Pancreas (tissue), 10 donors: ENCODE measurements around the gene OGFOD3. TPM values are rescaled to one million over a fixed set of nuclear protein-coding genes. Genes with fewer than 3 reads are reported as not detected.
A peak's percentile ranks its signal among the peaks of the same experiment; 100 is the strongest.

Experiments
- ATAC-seq, 4 donors: fragments of 200-7000 bp; cut with Tn5 transposase; one replicate each; pipeline versions ENCODE4 v1.8.0 to v1.9.1; 2020; ENCODE audit warnings: mild to moderate bottlenecking in 4 of 4, moderate library complexity in 4 of 4
- DNase-seq, 6 donors: peaks; one replicate each; pipeline ENCODE4 v3.0.0-alpha.2; 2020
- FAIRE-seq: peaks from 2 replicates; lab custom pipeline; 2012; peaks lifted over from hg19 to GRCh38; lab: Jason Lieb, UNC
- H3K27ac ChIP-seq, 4 donors: fragments of 200-600 bp; sonication (generic); 1 replicate in 3 of 4; 2 replicates in 1 of 4; pipeline versions ENCODE4 v1.5.0 to v1.8.0; 2020
- H3K27me3 ChIP-seq, 4 donors: fragments of 200-600 bp; one replicate each; pipeline ENCODE4 v1.8.0; 2021
- H3K36me3 ChIP-seq, 3 donors: fragments of 200-600 bp; sonication (generic) in 1 of 3; one replicate each; pipeline versions ENCODE4 v1.5.0 to v1.8.0; 2020 to 2021
- H3K4me1 ChIP-seq, 3 donors: fragments of 200-600 bp; one replicate each; pipeline ENCODE4 v1.8.0; 2021
- H3K4me3 ChIP-seq, 4 donors: fragments of 200-600 bp; sonication (generic) in 2 of 4; one replicate each; pipeline versions ENCODE4 v1.5.0 to v1.8.0; 2020 to 2021
- H3K9me3 ChIP-seq, 4 donors: fragments of 200-600 bp; one replicate each; pipeline ENCODE4 v1.8.0; 2021
- WGBS, 2 donors: extraction: QIAGEN DNeasy Blood & Tissue Kit; methylation state at CpG; one replicate each; pipeline ENCODE4 v1.1.7; 2013; 5-methylcytosine and 5-hydroxymethylcytosine counted together
- intact Hi-C, 3 donors: fragments of 100-400 bp; cut with DNase I; formaldehyde crosslinking; loops; one replicate each; pipeline versions ENCODE4 v1.11.1 to v1.14.2; 2022
- polyA plus RNA-seq, 2 donors: library from polyadenylated mRNA; stranded (reverse); fragments of 200-250 nt; gene quantifications; one replicate each; pipeline ENCODE4 v1.2.3, GENCODE V29; 2013
- total RNA-seq, 6 donors: library from RNA; stranded (reverse); fragmentation: NEBNext Ultra II Directional in 4 of 6; extraction: Animal tissue kit (Norgen Biotek cat#: 25700) in 4 of 6; gene quantifications; one replicate each; pipeline versions ENCODE4 v1.2.1 to v1.2.4, GENCODE V29; 2021 to 2023
- TF ChIP-seq, protein P1 (sequence below), 4 donors: fragments of 200-600 bp; sonication (generic) in 3 of 4; IDR thresholded peaks; one replicate each; pipeline versions ENCODE4 v1.5.0 to v1.8.0; 2021; ENCODE audit warnings: antibody characterized with exemption in 4 of 4
- donor health status: healthy with polysubstance abuse.
- donor health status: DM: no; HTN: no; CAD: no; lungs with moderate emphysema.
- donor health status: DM: no; HTN: no; CAD: no.
- donor health status: control.
- donor health status: control.
- donor health status: Bipolar disorder and iron deficiency.
- donor health status: DM: yes; HTN: yes; CAD: no.
- donor health status: DM: no; HTN: no; CAD: no.
- donor health status: DM: no; HTN: no; CAD: no.
- donor health status: DM: yes; HTN: yes; CAD: no.

OGFOD3 gene
- total and polyA plus RNA-seq, 8 donors, result 17.8 to 28.0 (median 19.9) TPM

DNA sequence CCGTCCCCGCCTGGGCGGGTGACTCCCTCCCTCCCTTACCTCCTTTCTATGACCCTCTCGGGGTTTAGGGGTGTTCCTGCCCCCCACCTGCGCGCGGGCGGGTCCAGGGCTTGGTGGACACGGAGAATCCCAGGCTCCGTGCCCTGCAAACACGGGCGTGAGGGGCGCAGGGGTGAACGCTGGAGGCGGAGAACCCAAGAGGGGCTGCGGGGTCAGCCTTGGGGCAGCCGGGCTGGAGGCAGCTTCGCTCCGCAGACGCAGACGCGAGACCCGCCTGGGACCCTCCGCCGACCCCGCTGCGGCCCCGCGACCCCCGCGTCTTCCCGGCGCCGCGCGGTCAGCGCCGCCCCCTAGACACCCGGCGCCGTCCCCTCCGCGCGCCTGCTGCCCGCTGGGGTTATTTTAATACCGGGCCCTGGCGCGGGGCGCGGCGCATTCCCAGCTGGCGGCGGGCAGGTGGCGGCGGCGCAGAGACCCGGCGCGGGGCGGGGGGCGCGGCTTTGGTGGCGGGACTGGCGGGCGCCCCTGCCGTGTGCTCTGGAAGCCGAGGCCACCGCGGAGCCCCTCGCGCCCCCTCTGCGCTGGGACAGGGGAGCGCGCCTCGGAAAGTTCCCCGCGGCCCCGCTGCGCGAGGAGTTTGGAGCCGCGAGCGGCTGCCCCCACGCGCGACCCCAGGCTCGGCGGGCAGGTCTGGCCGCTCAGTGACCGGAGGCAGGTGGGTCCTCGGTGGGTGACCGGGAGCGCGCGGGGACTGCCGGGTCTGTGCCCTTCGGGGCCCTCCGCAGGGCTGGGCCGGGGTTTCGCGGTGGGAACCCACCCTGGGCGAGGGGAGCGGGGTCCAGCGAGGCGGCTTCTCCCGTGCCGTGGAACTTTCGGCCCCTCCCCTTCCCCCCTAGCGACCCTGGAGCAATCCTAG is 46.8 kb downstream of the OGFOD3 start, which contains the start of gene UTS2R:
UTS2R (plus strand) TSS at position 433 of the 916 bp plus-strand sequence. CDS start 2,560 bp downstream, outside the sequence.
- Histone ChIP-seq H3K36me3 (no peaks in the 10 kb centered on the region), H3K4me1 (peaks cover 0 to 10% (median 7%) of the 10 kb centered on the region in 3 donors), H3K9me3 (no peaks in the 10 kb centered on the region), H3K27ac (no peak within 1 kb of the TSS), H3K27me3 (peaks cover 0 to 7% (median 0%) of the 10 kb centered on the region in 4 donors), H3K4me3 (peak within 1 kb of the TSS in 3 of 4 donors; percentile 14 to 47 (median 36))
- WGBS, 2 donors, result 4 to 6% methylated on average over 55 to 109 of the region's 109 CpGs
- intact Hi-C loops, result no loop called here
- TF ChIP-seq, protein P1, sequence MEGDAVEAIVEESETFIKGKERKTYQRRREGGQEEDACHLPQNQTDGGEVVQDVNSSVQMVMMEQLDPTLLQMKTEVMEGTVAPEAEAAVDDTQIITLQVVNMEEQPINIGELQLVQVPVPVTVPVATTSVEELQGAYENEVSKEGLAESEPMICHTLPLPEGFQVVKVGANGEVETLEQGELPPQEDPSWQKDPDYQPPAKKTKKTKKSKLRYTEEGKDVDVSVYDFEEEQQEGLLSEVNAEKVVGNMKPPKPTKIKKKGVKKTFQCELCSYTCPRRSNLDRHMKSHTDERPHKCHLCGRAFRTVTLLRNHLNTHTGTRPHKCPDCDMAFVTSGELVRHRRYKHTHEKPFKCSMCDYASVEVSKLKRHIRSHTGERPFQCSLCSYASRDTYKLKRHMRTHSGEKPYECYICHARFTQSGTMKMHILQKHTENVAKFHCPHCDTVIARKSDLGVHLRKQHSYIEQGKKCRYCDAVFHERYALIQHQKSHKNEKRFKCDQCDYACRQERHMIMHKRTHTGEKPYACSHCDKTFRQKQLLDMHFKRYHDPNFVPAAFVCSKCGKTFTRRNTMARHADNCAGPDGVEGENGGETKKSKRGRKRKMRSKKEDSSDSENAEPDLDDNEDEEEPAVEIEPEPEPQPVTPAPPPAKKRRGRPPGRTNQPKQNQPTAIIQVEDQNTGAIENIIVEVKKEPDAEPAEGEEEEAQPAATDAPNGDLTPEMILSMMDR (IDR thresholded peaks at IDR 0.05), result no peak
- DNase-seq (peak in 3 of 6 donors; percentile 40 to 76 (median 66)), ATAC-seq (peak in 3 of 4 donors; percentile 37 to 55 (median 50)), FAIRE-seq (no peak)

DNA sequence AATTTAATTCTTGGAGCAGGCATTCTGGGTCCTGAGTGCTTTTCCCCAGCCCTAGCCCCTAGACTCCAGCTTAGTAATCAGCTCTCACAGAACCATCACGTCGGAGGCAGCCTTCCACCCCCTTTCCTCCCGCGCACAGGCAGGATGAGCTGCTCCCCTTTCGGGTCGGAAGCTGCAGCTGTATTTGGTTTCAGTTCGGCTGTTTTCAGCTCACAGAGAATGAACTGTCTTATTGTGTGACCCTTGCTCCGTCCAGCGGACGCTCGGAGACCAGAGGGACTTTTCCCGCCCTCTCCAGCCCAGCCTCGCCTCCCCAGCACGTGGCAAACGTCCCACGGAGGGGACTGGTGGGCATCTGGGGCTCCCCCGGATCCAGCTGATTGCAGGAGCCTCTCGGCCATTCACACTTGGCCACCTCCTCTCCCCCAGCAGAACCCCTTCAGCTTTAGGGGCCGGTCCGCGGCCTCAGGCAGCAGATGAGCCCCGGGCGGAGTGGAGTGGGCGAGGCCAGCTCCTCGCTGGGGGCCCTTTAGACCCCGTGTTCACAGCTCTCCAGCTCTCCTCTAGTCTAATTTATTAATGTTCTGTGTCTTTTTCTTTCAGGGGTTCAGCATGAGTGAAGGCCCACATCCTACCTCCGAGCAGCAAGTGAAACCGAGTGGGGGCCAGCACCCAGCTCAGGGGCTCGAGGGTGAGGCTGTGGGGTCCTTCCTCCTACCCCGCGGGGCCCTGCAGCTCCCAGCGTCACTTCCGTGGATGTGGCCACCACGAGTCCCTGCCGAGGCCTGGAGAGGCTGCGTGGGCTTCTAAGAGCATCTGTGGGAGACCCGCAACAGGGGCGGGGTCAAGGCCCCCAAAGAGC is 47.7 kb downstream of the OGFOD3 start:
- TF ChIP-seq, protein P1 (IDR thresholded peaks at IDR 0.05), result no peak
- Histone ChIP-seq H3K9me3 (no peaks in the 10 kb centered on the region), H3K27ac (no peak overlapping the region), H3K36me3 (no peaks in the 10 kb centered on the region), H3K27me3 (peaks cover 0 to 7% (median 0%) of the 10 kb centered on the region in 4 donors), H3K4me1 (peaks cover 0 to 10% (median 7%) of the 10 kb centered on the region in 3 donors), H3K4me3 (peak overlapping the region in 1 of 4 donors; percentile 47)
- intact Hi-C loops, result no loop called here
- peak in 1 of 6 donors; percentile 62 for DNase-seq
- peak in 2 of 4 donors; percentile 25 to 29 for ATAC-seq
- WGBS, 2 donors, result 36 to 37% methylated on average over 38 of the region's 38 CpGs
- FAIRE-seq, result no peak

DNA sequence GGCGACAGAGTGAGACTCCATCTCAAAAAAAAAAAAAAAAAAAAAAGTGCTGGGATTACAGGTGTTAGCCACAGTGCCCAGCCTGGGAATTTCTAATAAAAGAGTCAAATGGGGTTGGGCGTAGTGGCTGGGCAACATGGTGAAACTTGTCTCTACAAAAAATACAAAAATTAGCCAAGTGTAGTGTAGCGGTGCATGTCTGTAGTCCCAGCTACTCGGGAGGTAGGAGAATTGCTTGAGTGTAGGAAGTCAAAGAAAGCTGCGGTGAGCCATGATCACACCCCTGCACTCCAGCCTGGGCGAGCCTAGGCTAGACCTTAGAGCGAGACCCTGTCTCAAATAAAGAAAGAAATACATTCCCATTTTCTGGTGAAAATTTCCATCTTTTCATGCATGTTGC is 49.2 kb downstream of the OGFOD3 start:
- no peak for FAIRE-seq
- TF ChIP-seq, protein P1 (IDR thresholded peaks at IDR 0.05), result no peak
- no peak overlapping the region for H3K4me3 ChIP-seq
- no peak overlapping the region for H3K27ac ChIP-seq
- peaks cover 0 to 7% (median 0%) of the 10 kb centered on the region in 4 donors for H3K27me3 ChIP-seq
- 91 to 92% methylated on average over 6 of the region's 7 CpGs for WGBS, 2 donors
- intact Hi-C loops, result no loop called here
- H3K4me1 ChIP-seq, result peaks cover 0 to 10% (median 7%) of the 10 kb centered on the region in 3 donors
- ATAC-seq, result no peak
- H3K9me3 ChIP-seq, result no peaks in the 10 kb centered on the region
- no peaks in the 10 kb centered on the region for H3K36me3 ChIP-seq
- DNase-seq, result no peak

DNA sequence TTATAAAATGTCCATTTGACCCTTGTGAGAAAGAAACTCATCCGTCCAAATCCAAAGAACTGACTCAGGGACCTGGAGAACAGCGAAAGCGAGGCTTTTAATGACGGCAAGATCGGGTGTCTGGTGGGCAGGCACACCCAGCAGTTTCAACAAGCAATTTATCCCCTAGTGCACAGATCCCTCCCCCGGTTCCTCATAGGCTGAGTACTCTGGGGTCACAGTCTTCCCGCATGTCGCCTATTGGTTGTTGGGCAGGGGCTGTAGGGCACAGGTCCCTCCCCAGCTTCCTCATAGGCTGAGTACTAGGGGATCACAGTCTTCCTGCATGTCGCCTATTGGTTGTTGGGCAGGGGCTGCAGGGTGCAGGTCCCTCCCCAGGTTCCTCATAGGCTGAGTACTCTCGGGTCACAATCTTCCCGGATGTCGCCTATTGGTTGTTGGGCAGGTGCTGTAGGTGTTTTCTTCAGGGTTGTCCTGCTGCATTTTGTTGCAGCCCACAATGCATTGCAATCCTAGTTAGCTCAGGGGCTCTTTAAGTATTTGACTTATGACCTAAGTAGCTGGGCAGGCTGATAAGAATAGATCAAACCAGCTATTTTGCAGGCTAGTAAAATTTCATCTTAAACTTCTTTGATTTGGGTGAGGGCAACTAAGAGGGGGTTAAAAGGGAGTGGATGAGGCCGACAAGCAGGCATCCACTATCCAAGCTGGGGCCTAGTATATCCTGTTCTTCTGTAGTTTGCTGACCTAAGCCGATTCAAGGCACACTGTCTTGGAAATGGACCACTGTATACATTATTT is 50.5 kb downstream of the OGFOD3 start:
- no peaks in the 10 kb centered on the region for H3K9me3 ChIP-seq
- no peaks in the 10 kb centered on the region for H3K36me3 ChIP-seq
- FAIRE-seq (no peak), ATAC-seq (no peak), DNase-seq (no peak)
- 92 to 93% methylated on average over 14 of the region's 14 CpGs for WGBS, 2 donors
- H3K4me1 ChIP-seq, result peaks cover 0 to 10% (median 7%) of the 10 kb centered on the region in 3 donors
- intact Hi-C loops, result no loop called here
- no peak overlapping the region for H3K4me3 ChIP-seq
- TF ChIP-seq, protein P1 (IDR thresholded peaks at IDR 0.05), result no peak
- H3K27ac ChIP-seq, result no peak overlapping the region
- H3K27me3 ChIP-seq, result peaks cover 0 to 7% (median 0%) of the 10 kb centered on the region in 4 donors
